ENCODE data around the gene SH3GL3.

DNA sequence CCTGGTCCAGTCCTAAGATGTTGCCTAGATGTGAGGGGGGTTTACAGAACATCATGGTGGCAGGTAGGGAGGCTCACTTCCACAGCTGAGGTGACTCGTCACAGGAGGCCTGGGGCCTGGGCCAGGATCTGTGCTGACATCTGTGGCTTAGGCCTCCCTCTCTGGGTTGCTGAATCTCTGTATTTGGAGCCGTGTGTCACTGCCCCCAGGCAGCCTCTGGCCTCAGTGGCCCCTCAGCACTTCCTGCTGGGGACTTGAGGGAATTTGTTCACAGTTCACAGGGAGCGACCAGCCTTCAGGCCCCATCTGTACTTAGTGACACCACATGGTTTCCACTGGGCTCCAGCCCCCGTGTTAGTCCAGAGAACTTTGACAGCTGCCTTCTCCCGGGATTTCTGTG, 165.1 kb downstream of the SH3GL3 start:
- TF ChIP-seq CTCF (IDR thresholded peaks at IDR 0.05) (no peak), POLR2A (IDR thresholded peaks at IDR 0.05) (no peak)
